NCI-H526 treated with DMSO at 0.1 percent for 48 hours (cell line): ENCODE data around the gene WFDC5.
"Not testable (repeated sequence)": the region's sequence is repeated elsewhere in the genome, so short reads cannot be mapped to it uniquely, and the experiment has no call there.

Experiments used
- DNase-seq: peaks from one replicate; lab custom pipeline; 2025; lab: John Stamatoyannopoulos, UW

The WFDC5 gene, protein sequence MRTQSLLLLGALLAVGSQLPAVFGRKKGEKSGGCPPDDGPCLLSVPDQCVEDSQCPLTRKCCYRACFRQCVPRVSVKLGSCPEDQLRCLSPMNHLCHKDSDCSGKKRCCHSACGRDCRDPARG

GRCh38 chr20:45114465-45115385, at the start of gene WFDC5:
TSS of gene WFDC5 (minus strand) at chr20:45115174. CDS start at chr20:45115083, 91 bp downstream.
- DNase-seq = no peak

GRCh38 chr20:45163083-45163803, 48.3 kb upstream of the WFDC5 start:
- no peak for DNase-seq

DNA sequence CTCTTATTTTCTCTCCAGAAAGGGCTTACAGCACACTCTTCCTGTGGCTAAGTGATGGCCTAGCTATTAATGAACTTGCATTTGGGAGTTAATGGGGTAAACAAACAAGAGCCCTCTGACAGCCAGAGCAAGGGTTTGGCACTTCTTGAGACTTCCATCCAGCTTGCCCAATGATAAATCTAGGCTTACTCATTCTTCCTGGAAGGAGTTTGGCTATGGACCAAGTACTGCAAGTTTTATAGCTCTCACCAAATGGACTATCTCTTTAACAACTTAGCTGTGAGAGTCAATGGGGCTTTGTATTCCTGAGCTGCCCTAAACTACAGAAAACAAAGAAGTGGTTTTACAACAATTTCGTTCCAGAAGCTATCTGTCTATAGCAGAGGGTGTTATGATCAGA, 43.0 kb upstream of the WFDC5 start:
- DNase-seq = no peak

- no peak for DNase-seq
Observed at GRCh38 chr20:45156713-45157112, 41.7 kb upstream of the WFDC5 start.

DNA sequence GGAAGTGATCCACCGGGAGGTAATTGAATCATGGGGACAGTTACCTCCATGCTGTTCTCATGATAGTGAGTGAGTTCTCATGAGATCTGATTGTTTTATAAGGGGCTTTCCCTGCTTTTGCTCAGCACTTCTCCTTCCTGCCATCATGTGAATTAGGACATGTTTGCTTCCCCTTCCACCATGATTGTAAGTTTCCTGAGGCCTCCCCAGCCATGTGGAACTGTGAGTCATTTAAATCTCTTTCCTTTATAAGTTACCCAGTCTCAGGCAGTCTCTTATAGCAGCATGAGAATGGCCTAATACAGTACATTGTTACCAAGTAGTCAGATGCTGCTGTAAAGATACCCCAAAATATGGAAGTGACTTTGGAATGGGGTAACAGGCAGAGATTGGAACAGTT, 39.8 kb upstream of the WFDC5 start:
- DNase-seq = not testable (repeated sequence)

- DNase-seq = no peak
Observed at GRCh38 chr20:45154183-45154582, 39.2 kb upstream of the WFDC5 start.

DNA sequence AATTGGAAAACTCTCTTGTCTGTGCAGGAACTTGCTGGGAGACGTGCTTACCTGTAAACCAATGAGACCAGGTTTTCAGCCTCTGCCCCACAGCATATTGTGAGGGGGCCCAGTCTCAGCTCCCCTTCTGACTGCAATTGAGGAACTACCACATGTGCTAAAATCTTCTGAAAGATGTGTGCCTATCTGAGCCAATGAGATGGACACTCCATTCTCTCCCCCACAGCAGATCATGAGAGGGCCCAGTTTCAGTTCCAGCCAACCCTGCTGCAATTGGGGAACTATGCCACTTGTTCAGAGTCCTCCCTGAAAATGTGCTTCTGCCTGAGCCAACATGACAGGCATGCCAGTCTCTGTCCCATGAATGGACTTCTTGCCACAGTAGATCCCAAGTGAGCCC, 38.8 kb upstream of the WFDC5 start:
- DNase-seq = no peak

- DNase-seq = no peak
Observed at GRCh38 chr20:45153147-45153546, 38.2 kb upstream of the WFDC5 start.

DNA sequence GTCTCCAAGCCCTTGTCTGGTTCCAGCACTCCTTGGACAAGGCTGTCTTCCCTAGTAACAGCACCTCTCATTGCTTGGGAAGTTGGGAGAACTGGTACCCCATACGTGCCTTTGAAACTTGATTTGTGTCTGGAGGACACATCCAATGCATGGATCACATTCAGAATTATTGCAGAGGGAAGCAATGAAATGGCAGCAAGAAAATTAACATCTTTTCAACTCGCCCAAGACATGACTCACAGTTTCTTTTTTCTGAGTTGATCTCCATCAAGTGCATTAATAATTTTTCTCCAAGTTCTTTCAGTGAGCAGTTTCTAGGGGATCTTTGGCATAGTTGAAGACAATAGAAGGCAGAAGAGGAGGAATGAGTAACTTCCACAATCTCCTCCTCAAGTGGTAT, 37.4 kb upstream of the WFDC5 start:
- no peak for DNase-seq

DNA sequence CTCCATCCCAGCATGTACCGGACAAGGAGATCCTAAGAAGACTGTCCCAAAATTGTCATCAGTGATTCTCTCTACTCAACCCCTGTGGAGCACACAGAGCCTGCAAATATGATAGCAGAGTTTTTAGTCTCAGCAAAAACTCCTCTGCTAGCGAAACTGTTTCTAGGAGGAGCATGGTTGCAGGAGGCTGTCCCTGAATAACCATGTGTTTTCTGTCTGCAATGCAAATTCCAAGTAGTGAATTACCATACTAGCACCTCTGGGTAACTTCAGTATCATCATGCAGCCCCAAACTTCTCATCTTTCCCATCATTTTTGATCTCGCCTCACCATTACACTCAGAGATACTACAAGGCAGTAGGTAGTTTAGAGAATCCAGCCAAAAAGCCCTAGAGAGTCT, 34.1 kb upstream of the WFDC5 start:
- no peak for DNase-seq

DNA sequence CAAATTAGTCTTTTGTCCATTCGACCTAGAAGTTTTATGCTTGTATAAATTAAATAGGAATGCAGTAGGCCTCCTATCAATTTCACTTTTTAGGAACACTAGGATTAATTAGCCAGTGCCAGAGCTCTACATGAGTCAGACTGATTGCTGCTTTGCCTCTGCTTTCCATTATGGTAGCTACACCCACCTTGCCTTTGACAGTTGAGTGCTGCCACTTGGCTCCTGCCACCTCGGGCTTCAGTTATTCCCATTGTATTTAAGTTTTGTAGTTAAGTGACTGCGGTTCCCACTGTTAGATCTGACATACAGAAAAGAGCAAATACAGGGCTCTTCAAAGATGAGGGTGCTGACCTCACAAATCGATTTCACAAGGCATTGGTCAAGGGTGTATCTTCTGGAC, 25.9 kb upstream of the WFDC5 start:
- DNase-seq = no peak

DNA sequence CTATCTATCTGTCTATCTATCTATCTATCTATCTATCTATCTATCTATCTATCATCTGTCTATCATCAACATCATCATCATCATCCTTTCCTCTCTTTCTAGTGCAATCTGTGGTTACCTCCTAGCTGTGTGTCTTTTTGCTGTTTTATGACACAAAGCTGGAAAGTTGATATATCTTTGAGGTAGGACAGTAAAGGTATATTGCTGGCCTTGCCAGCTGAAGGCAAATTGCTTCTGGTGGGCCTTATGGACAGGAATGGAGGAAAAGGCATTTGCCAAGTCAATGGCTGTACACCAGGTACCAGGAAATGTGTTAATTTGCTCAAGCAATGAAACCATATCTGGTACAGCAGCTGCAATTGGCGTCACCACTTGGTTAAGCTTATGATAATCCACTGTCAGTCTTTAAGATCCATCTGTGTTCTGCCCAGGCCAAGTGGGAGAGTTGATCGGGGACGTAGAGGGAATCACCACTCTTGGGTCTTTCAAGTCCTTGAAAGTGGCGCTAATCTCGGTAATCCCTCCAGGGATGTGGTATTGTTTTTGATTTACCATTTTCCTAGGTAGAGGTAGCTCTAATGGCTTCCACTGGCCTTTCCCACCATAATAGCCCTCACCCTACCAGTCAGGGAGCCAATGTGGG, 24.9 kb upstream of the WFDC5 start:
- DNase-seq = not testable (repeated sequence)

- no peak for DNase-seq
Observed at GRCh38 chr20:45138561-45139300, 23.8 kb upstream of the WFDC5 start.

DNA sequence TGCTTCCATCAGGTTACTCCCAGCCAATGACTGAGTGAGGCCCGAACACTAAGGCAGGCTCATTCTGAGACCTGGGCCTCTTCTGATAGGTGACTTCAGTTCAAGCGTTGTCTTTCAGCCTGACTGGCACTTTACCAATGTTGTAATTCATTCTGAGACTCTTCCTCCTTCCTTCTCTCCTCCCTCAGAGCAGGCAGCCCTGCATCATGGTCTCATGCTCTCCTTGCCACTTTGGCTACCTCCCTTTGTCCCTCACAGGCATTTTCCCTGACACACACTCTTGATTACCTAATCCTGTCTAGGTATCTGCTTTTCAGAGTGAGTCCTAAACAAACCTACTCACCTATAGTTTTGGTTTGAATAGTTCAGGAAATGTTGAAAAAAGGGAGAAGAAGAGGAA, 21.9 kb upstream of the WFDC5 start:
- no peak for DNase-seq

DNA sequence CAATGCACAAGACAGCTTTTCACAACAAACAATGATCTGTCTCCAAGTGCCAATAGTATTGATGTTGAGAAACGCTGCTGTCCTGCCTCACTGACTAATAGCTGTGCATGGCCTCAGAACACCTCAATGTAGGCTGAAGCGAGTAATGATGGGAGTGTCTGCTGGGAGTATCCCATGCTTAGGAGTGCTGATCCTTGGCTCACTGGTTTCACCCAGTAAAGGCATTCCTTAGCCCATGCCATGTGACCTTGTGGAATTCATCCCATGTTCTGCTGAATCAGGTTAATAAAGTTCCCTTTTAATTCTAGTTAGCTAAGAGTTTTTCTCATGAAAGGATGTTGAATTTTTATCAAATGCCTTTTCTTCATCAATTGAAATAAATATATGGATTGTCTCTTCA, 13.1 kb upstream of the WFDC5 start:
- no peak for DNase-seq

DNA sequence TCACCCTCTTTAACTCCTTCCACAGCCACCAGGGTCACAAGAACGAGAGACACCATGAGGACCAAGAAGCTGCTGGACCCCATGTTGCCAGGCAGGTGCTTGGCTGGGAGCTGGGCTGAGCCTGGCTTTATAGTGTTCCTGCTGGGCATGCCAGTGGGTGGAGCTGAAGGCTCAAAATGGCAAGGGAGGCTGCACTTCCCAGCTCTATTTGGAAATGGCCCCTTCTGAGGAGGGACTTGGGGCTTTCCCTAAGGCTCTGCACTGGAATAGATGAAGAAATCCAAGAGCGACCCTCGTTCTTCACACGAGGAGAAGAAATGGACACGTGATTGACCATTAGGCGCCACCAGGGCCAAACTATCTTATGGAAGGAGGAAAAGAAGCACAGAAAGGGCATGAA, 9.4 kb upstream of the WFDC5 start, which contains the start of gene WFDC12:
Gene WFDC12, minus strand, starts transcription at position 101 of the 400 bp plus-strand sequence. Its CDS starts 18 bp downstream, at position 83.
- DNase-seq = no peak

DNA sequence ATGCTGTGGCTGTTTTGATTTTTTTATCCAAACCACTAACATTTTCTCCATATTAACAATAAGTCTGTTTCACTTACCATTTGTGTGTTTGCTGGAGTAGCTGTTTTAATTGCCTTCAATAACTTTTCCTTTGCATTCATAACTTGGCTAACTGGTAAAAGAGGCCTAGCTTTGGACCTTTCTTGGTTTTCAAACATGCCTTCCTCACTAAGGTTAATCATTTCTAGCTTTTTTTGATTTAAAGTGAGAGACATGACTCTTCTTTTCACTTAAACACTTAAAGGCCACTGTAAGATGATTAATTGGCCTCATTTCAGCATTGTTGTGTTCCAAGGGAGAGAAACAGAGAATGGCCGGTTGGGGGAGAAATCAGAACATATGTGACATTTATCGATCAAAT, 6.4 kb upstream of the WFDC5 start:
- DNase-seq = no peak

DNA sequence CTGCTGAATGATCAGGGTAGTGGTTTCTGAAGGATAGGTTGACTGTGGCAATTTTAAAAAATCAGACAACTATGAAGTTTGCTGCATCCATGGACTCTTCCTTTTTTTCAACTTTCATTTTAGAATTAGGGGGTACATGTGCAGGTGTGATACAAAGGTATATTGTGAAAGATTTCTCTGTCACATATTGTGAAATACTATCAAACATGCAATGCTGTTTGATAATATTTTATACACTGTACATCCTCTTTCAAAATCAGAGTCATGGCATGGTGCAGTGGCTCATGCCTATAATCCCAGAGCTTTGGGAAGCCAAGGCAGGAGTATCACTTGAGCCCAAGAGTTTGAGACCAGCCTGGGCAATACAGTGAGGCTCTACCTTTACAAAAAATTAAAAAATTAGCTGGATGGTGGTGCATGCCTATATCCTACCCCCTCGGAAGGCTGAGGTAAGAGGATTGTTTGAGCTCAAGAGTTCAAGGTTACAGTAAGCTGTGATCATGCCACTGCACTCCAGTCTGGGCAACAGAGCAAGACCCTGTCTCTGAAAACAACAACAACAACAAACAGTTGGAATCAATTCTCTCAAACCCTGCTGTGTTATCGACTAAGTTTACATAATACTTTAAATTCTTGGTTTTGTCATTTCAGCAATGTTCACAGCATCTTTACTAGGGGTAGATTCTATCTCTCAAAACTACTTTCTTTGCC, 4.7 kb upstream of the WFDC5 start:
- DNase-seq = no peak

DNA sequence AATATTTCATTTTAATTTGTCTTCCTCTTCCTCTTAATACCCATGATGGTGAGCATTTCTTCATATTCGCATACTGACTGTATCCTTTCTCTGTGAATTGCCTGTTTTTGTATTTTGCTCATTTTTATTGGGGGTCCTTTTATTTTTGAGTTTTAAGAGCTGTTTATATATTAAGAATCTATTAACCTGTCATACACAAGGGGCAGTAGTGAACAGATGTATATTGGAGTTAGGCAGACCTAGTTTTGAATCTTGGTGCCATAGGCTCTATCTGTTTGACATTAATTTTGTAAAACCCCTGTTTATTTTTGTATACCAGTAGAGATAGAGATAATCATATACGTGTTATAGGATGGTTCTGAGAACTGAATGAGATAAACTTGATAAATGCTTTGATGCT, 3.1 kb upstream of the WFDC5 start:
- no peak for DNase-seq

DNA sequence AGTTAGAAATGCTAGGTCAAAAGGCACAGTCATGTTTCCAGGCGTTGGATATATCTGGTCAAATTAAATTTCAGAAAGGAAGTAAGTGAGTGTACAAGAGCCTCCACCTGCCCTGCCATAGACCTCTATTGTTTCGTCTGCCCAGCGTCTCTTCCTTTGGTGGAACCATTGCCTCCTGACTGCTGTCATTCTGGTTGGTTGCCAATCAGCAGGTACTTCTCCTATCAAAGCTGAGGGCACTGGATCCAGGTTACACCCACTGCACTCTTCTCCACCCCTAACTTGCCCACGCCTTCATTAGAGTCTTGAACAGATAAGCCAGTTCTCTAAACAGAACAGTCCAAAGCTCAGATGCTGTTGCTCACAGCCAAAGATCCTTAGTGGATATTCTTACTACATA, 2.6 kb upstream of the WFDC5 start:
- no peak for DNase-seq

GRCh38 chr20:45115829-45116228, 855 bp upstream of the WFDC5 start:
- DNase-seq = no peak
